NB4 (cell line): ENCODE data around the gene TMEM198.

Experiments used
- DNase-seq: peaks from one replicate; pipeline ENCODE4 v3.0.0; 2010; ENCODE audit warnings: low read depth
- H3K4me3 ChIP-seq: one replicate; pipeline ENCODE4 v1.5.1; 2011; ENCODE audit warnings: mild to moderate bottlenecking, low read depth, low read length, moderate library complexity
- MYC ChIP-seq: IDR thresholded peaks from 2 replicates; pipeline ENCODE4 v1.6.1; 2011; ENCODE audit warnings: low read depth, low read length
- POLR2A ChIP-seq: IDR thresholded peaks from 2 replicates; pipeline ENCODE4 v1.6.1; 2011; ENCODE audit warnings: mild to moderate bottlenecking; ENCODE audit not compliant: insufficient read length; ENCODE audit errors: extremely low read depth
- TF ChIP-seq, protein P1 (sequence below): IDR thresholded peaks from one replicate; pipeline ENCODE4 v1.5.1; 2012; ENCODE audit warnings: low read depth, low read length
- TF ChIP-seq, protein P2 (sequence below): IDR thresholded peaks from 2 replicates; pipeline ENCODE4 v1.6.1; 2011; ENCODE audit warnings: low read depth, low read length

Gene TMEM198

DNA sequence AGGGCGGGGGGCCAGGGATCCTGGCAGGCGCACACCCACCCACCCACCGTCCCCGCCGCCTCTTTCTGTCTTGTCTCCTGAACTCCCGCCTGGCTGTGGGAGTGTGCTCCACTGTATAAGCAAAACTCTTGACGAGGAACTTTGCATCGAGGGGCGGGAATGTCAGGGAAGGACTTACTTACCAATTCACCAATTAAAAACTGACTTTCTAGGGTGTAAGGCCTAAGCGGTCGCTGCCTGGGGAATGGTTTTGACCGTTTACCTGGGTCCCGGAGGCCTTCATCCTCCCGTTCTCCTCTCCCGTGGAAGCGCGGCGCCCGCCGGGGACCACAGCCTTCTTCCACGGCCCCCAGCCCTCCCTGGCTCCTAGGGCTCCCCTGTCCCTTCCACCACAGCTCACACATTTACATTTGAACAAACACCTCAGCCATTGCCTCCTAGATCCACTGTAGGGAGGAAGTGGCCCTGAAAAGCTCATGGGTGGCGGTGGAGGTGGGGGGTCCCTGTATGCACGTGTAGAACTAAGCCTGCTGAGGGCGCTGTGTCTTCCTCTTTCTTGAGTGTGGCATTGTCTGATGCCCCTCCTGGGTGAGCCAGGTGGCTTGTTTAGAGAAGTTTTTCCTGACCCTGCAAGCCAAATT, 20.7 kb upstream of the TMEM198 start:
- H3K4me3 ChIP-seq, result no peak overlapping the region

DNA sequence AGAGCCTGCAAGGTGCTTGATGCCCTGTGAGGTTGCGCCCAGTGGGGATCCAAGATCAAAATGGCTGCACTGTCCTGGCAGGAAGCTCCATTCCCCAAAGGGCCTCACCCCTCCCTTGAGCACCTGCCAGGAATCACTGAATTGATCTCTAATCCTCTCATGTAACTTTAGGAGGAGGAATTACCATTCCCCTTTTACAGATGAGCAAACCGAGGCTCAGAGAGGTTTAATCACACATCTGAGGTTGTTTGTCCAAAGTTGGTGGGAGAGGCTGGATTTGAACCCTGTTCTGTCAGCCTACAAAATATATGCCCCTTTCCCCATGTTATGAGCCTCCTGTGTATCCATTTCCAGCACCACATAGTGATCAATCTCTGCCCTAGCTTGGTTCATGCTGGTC, 19.0 kb upstream of the TMEM198 start:
- TF ChIP-seq, protein P1, sequence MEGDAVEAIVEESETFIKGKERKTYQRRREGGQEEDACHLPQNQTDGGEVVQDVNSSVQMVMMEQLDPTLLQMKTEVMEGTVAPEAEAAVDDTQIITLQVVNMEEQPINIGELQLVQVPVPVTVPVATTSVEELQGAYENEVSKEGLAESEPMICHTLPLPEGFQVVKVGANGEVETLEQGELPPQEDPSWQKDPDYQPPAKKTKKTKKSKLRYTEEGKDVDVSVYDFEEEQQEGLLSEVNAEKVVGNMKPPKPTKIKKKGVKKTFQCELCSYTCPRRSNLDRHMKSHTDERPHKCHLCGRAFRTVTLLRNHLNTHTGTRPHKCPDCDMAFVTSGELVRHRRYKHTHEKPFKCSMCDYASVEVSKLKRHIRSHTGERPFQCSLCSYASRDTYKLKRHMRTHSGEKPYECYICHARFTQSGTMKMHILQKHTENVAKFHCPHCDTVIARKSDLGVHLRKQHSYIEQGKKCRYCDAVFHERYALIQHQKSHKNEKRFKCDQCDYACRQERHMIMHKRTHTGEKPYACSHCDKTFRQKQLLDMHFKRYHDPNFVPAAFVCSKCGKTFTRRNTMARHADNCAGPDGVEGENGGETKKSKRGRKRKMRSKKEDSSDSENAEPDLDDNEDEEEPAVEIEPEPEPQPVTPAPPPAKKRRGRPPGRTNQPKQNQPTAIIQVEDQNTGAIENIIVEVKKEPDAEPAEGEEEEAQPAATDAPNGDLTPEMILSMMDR, result no peak
- TF ChIP-seq, protein P2, sequence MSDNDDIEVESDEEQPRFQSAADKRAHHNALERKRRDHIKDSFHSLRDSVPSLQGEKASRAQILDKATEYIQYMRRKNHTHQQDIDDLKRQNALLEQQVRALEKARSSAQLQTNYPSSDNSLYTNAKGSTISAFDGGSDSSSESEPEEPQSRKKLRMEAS, result no peak
- TF ChIP-seq MYC, result no peak
- H3K4me3 ChIP-seq, result no peak overlapping the region
- DNase-seq, result no peak

More for the DNA sequence above, 20.7 kb upstream of the TMEM198 start:
- DNase-seq, result no peak
- TF ChIP-seq, protein P2, result no peak
- TF ChIP-seq, protein P1, result peak; percentile 22

DNA sequence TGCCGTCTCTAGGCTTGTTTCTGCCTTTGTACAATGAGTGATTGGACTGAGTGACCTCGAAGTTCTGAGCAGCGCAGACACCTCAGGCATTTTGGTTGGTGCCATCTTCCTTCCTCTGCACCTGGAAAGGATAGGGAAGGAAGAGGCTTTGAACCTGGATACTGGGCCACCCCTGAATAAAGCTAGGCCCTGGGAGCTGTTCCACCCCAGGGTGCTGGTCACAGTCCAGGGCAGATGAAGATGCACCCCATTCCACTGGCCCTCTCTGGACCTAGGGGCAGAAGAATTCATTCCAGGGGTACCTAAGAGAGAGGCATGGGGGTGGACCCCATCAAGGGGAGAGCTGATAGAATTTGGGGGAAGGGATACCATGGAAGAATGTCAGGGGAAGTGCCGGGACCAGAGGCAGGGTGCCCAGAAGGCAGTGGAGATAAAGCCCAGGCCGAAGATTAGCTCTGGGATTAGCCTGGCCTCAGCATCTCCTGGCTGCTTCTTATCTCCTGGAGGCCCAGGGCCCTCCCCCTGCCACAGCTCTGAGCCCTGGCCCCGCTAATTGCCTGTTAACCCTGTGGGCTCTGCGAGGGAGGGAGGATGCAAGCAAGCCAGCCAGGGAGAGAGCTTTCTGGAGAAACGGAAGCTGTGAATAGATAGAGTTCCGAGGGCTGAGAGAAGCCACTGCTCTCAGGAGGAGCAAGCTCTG, 18.1 kb upstream of the TMEM198 start:
- TF ChIP-seq, protein P1, result no peak
- TF ChIP-seq, protein P2, result no peak
- TF ChIP-seq POLR2A, result no peak
- TF ChIP-seq MYC, result no peak
- no peak for DNase-seq
- H3K4me3 ChIP-seq, result no peak overlapping the region

DNA sequence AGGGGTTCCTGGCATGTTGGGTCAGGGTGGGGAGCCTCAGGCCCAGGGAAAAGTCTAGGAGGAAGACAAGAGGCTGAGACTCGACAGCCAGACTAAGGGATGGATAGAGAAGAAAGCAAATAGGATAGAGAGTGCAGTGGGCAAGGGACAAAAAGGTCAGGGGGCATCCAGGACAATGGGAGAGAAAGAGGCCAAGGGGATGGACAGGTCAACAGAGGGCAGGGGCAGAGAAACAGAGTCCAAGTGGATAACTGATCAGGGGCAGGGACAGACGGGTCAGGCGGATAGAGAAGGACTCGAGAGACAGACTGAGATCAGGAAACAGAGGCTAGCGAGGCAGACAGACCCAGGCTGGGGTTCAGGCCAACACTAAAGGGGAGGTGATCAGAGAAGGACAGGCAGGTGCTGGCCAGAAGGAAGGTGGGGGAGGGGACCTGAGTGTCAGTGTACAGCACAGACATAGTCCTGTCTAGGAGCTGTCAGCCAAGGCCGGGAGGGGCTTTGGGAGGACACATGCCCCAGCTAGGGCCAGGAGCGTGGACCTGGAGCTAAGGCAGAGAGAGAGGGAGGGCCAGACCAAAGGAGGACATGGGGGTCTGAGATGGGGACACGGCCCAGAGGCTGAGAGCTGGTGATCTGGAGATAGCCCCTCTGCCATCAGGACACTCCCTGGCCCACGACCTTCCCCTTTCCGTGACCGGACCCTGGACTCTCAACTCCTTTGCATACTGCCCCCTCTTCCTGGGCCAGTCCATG, 17.3 kb upstream of the TMEM198 start:
- no peak for DNase-seq
- H3K4me3 ChIP-seq, result no peak overlapping the region
- TF ChIP-seq, protein P1, result no peak
- TF ChIP-seq POLR2A, result no peak
- no peak for TF ChIP-seq MYC
- TF ChIP-seq, protein P2, result no peak

DNA sequence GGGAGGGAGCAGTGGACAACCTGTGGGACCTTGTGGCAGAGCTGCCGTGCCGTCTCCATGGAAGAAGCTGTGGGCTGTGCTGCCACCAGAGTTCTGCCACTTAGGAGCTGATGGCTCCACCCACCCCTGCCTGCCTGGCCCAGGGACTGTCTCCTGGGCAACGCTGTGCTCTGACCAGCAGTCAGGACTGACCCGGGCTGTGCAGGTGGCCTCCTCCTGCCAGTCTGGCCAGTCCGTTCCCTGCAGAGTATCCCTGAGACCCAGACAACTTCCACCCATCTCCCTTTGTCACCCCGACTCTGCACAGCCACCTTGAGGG, 16.8 kb upstream of the TMEM198 start:
- TF ChIP-seq MYC, result no peak
- TF ChIP-seq, protein P2, result no peak
- TF ChIP-seq POLR2A, result no peak
- TF ChIP-seq, protein P1, result no peak
- H3K4me3 ChIP-seq, result no peak overlapping the region
- DNase-seq, result no peak
